ENCODE data around the gene ARHGEF18. TPM values are rescaled to one million over a fixed set of nuclear protein-coding genes. Genes with fewer than 3 reads are reported as not detected.
A peak's percentile ranks its signal among the peaks of the same experiment; 100 is the strongest.

Gene ARHGEF18
- total RNA-seq, 1 donor from 2014 or later: 28.7 TPM

- DNase-seq: no peak
Measured at GRCh38 chr19:7386308-7386707, 37.6 kb downstream of the ARHGEF18 start.

DNA sequence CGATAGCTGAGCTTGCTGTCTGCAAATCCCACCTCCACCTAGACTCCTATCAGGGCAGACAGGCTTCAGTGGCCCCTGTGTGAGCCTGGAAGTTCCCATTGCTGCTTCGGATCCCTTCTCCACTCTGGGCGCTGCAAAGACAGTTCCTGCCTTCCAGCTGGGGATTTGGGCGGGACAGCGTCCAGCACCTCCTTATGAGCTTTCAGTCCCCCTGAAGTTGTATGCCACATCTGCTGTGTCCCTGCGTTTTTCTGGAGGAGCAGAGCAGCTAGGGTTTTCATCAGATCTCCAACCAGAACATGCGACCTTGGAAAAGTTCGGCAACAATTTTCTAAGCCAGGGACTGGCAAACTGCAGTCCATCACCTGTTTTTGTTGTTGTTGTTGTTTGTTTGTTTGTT lies 38.0 kb downstream of the ARHGEF18 start:
- DNase-seq: no peak

DNA sequence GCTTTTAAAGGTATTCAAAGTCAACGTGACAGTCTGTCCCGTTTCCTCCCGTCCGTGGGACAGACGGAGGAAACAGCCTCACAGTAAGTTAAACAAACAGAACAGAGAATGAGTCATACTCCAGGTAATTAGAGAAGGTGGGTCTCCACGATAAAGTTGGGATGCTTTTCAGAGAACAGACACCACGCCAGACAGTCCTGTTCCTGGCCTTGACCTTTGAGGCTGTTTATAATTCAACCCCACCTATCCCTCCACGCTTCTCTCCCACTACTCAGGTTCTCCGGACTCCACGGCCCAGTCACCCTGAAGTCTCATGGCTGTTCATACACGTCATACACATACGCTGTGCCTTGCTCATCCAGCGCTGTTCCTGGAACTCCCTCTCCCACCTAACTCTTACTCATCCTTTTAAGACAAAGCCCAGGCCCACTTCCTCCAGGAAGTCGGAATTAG lies 42.5 kb downstream of the ARHGEF18 start:
- no peak for DNase-seq

DNA sequence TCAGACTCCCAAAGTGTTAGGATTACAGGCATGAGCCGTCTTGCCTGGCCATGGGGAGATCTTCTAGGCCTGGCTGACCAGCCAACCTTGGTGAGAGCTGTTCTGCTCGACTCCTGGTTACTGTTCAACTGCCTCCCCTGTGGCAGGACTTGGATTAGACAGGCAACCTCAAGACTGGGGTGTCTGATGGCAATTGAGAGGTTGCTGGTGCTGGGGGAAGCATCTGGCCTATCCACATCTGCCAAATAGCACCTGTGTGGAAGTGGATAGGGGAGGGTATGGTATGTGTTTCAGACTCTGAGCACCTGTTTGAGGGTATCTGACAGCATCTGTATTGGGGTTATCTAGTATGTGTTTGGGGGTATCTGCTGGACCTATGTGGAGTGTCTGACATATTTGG lies 44.7 kb downstream of the ARHGEF18 start:
- no peak for DNase-seq

DNA sequence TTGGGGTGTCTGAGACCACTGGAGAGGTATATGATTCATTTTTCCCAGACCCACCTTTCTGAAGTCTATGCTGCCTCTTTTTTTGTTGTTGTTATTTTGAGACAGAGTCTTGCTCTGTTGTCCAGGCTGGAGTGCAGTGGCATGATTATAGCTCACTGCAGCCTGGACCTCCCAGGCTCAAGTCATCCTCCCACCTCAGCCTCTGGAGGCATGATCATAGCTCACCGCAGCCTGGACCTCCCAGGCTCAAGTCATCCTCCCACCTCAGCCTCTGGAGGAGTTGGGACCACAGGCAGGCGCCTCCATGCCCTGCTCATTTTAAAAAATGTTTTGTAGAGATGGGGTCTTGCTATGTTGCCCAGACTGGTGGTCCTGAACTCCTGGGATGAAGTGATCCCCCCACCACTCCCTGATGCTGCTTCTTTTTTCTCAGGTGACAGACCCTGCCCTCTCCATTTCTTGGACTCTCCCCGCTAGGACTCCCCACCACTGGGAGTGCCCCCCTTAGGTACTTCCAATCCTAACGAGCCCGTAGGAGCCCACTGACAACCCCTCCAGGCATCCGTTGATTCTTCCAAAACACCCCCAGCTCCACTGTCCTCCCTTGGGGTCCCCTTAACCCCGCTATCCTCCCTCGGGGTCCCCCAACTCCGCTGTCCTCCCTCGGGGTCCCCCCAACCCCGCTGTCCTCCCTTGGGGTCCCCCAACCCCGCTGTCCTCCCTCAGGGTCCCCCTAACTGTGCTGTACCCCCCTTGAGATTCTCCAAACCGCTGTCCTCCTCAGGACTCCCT lies 45.4 kb downstream of the ARHGEF18 start:
- no peak for DNase-seq

- peak; percentile 92 for DNase-seq
Measured at GRCh38 chr19:7394731-7395359, 46.1 kb downstream of the ARHGEF18 start.

DNA sequence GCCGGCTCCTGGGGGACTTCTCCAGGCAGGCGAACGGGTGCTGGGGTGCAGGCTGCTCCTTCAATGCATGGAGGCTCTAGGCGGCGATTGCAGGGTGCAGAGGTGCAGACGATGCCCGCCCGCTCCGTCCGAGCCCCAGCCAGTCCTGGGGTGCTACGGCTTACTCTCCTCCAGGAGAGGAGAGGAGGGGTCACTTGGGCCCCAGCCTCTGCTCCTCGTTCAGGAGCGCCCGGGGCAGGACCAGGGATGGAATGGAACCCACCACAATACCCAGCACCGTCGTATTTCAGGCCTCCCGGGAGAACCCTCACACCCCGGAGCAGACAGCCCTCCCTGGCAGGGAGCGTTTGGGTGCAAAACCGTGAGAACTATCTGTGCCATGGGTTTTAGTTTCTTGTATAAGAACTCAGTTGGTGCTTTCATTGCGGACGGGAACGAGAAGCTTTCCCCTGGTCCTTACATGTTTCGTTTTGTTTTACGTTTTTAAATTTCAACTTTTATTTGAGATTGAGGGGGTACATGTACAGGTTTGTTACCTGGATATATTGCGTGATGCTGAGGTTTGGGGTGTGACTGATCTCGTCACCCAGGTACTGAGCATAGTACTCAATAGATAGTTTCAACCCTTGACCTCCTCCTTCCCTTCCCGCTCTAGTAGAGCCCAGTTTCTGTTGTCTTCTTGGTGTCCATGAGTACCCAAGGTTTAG lies 46.8 kb downstream of the ARHGEF18 start:
- DNase-seq: no peak

GRCh38 chr19:7397687-7398086 lies 49.0 kb downstream of the ARHGEF18 start:
- no peak for DNase-seq

Other genes with a start within 250 kb of the ARHGEF18 start
- gene INSR, start 54.5 kb upstream of the ARHGEF18 start, total RNA-seq: 84.7 TPM
- 0.94 TPM for gene PEX11G, start 140.1 kb downstream of the ARHGEF18 start, total RNA-seq
- 9.0 TPM for gene ZNF358, start 167.2 kb downstream of the ARHGEF18 start, total RNA-seq
- gene MCOLN1, start 173.7 kb downstream of the ARHGEF18 start, total RNA-seq: 9.8 TPM
- gene PNPLA6, start 186.8 kb downstream of the ARHGEF18 start, total RNA-seq: 49.0 TPM
- gene CAMSAP3, start 246.9 kb downstream of the ARHGEF18 start, total RNA-seq: 17.0 TPM